ENCODE results near the gene RGPD3.

The RGPD3 gene

DNA sequence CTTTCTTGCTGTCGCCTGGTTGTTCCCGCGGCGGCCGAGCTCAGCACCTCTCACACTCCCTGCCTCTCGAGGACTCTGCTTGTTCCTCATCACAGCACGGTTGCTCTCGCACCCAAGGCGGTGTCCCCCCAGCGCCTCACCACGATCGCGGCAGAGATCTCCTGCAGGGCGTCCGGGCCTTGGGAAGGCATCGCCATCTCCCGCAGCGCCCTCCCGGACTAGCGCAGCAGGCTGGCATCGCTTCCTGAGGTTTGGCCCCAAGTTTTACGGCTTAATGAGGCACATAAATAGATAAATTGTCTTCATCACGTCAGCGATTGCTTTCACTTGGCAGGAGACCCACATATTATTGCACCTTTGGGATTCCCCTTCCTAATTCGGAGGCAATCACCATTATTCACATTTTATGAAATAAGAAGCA is 125.4 kb downstream of the RGPD3 start:
- no peak for DNase-seq (ENCODE audit: low read depth)

GRCh38 chr2:106341666-106342065 is 126.5 kb downstream of the RGPD3 start:
- DNase-seq (ENCODE audit: low read depth) = no peak
